Ovary (tissue), 3 donors: ENCODE results near the gene ZNRD2.

Experiments
- CTCF ChIP-seq, 3 donors: fragments of 450-650 bp in 2 of 3; fragments of 200-600 bp in 1 of 3; IDR thresholded peaks; one replicate each; pipeline versions ENCODE4 v1.5.1 to v1.8.0; 2016 to 2022; ENCODE audit warnings: antibody characterized with exemption in 3 of 3, mild to moderate bottlenecking in 1 of 3
- EP300 ChIP-seq: sonication (generic); formaldehyde crosslinking; IDR thresholded peaks from one replicate; pipeline ENCODE4 v1.6.1; 2017; ENCODE audit warnings: antibody characterized with exemption
- POLR2A ChIP-seq: fragments of 450-650 bp; IDR thresholded peaks from one replicate; pipeline ENCODE4 v1.6.1; 2017; ENCODE audit warnings: antibody characterized with exemption, mild to moderate bottlenecking, moderate library complexity
- donor health status: DM: no; HTN: no; CAD: no.

DNA sequence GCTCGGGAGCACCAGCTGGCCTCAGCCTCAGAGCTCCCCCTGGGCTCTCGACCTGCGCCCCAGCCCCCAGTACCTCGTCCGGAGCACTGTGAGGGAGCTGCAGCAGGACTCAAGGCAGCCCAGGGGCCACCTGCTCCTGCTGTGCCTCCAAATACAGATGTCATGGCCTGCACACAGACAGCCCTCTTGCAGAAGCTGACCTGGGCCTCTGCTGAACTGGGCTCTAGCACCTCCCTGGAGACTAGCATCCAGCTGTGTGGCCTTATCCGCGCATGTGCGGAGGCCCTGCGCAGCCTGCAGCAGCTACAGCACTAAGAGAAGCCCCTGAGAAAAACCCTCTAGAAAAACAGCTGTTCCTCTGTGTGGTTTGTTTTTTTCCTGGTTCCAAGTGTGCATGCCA lies 1.1 kb downstream of the ZNRD2 start:
- TF ChIP-seq POLR2A = no peak
- TF ChIP-seq CTCF (IDR thresholded peaks at IDR 0.05) = no peak
- no peak for TF ChIP-seq EP300
